Measurements from ENCODE around the gene GCLC. TPM values are rescaled to one million over a fixed set of nuclear protein-coding genes. Genes with fewer than 3 reads are reported as not detected.

Gene GCLC
- total and polyA plus RNA-seq, 10 donors, result 9.2 to 132 (median 60.4) TPM

- peaks cover 0 to 55% (median 38%) of the 10 kb centered on the region in 6 donors for H3K4me1 ChIP-seq
- peak overlapping the region in 3 of 8 donors; percentile 79 to 89 (median 85) for H3K27ac ChIP-seq
- no peaks in the 10 kb centered on the region for H3K9me3 ChIP-seq
- intact Hi-C loops (cut with DNase I; ENCODE audit: low total_unique reads), result no loop called here
- WGBS, 5 donors, result 55 to 77% (median 66%) methylated on average over 1 of the region's 1 CpG
- DNase-seq, result no peak
- no peak overlapping the region for H3K4me3 ChIP-seq
- no peaks in the 10 kb centered on the region for H3K27me3 ChIP-seq (replicated peaks in 1 of 7)
- TF ChIP-seq POLR2A (IDR thresholded peaks at IDR 0.05) (no peak), POLR2AphosphoS5 (IDR thresholded peaks at IDR 0.05) (no peak), CTCF (IDR thresholded peaks at IDR 0.05 in 8 of 11, conservative IDR thresholded peaks at IDR 0.05 in 3 of 11) (no peak)
- no peaks in the 10 kb centered on the region for H3K36me3 ChIP-seq
These were observed 78.6 kb downstream of the GCLC start for GRCh38 chr6:53466257-53466656.

GRCh38 chr6:53465732-53466131, 79.2 kb downstream of the GCLC start:
- Histone ChIP-seq H3K9me3 (no peaks in the 10 kb centered on the region), H3K27ac (peak overlapping the region in 5 of 8 donors; percentile 62 to 89 (median 79)), H3K36me3 (no peaks in the 10 kb centered on the region), H3K4me3 (no peak overlapping the region), H3K4me1 (peaks cover 0 to 61% (median 43%) of the 10 kb centered on the region in 6 donors), H3K27me3 (replicated peaks in 1 of 7) (no peaks in the 10 kb centered on the region)
- DNase-seq, result no peak
- intact Hi-C loops (cut with DNase I; ENCODE audit: low total_unique reads), result no loop called here
- 76 to 86% (median 79%) methylated on average over 5 of the region's 5 CpGs for WGBS, 5 donors
- no peak for TF ChIP-seq POLR2AphosphoS5 (IDR thresholded peaks at IDR 0.05)
- no peak for TF ChIP-seq POLR2A (IDR thresholded peaks at IDR 0.05)
- no peak for TF ChIP-seq CTCF (IDR thresholded peaks at IDR 0.05 in 8 of 11, conservative IDR thresholded peaks at IDR 0.05 in 3 of 11)

- no peak for DNase-seq
- Histone ChIP-seq H3K27ac (peak overlapping the region in 6 of 8 donors; percentile 15 to 89 (median 74)), H3K27me3 (replicated peaks in 1 of 7) (no peaks in the 10 kb centered on the region), H3K9me3 (no peaks in the 10 kb centered on the region), H3K4me3 (no peak overlapping the region), H3K4me1 (peaks cover 0 to 68% (median 46%) of the 10 kb centered on the region in 6 donors), H3K36me3 (no peaks in the 10 kb centered on the region)
- 57 to 77% (median 65%) methylated on average over 7 of the region's 7 CpGs for WGBS, 5 donors
- TF ChIP-seq POLR2AphosphoS5 (IDR thresholded peaks at IDR 0.05) (peak in 2 of 3 donors; percentile 29 to 66), CTCF (IDR thresholded peaks at IDR 0.05 in 8 of 11, conservative IDR thresholded peaks at IDR 0.05 in 3 of 11) (no peak), POLR2A (IDR thresholded peaks at IDR 0.05) (no peak)
- intact Hi-C loops (cut with DNase I; ENCODE audit: low total_unique reads), result no loop called here
These were observed 79.9 kb downstream of the GCLC start for GRCh38 chr6:53464927-53465460.

- DNase-seq, result no peak
- Histone ChIP-seq H3K4me3 (no peak overlapping the region), H3K9me3 (no peaks in the 10 kb centered on the region), H3K27me3 (replicated peaks in 1 of 7) (no peaks in the 10 kb centered on the region), H3K36me3 (no peaks in the 10 kb centered on the region), H3K4me1 (peaks cover 0 to 73% (median 46%) of the 10 kb centered on the region in 6 donors), H3K27ac (peak overlapping the region in 6 of 8 donors; percentile 15 to 89 (median 74))
- intact Hi-C loops (cut with DNase I; ENCODE audit: low total_unique reads), result no loop called here
- WGBS, 5 donors, result 82 to 89% (median 85%) methylated on average over 5 of the region's 5 CpGs
- TF ChIP-seq CTCF (IDR thresholded peaks at IDR 0.05 in 8 of 11, conservative IDR thresholded peaks at IDR 0.05 in 3 of 11), result no peak
- TF ChIP-seq POLR2A (IDR thresholded peaks at IDR 0.05), result no peak
- no peak for TF ChIP-seq POLR2AphosphoS5 (IDR thresholded peaks at IDR 0.05)
These were observed 80.4 kb downstream of the GCLC start for GRCh38 chr6:53464483-53464882.

Data from spleen (tissue), 11 donors.